Measurements from ENCODE around the gene ASTL.

ASTL gene

GRCh38 chr2:96130483-96130882 is 7.8 kb downstream of the ASTL start:
- DNase-seq (ENCODE audit: low read depth, low spot score): no peak

- no peak for DNase-seq (ENCODE audit: low read depth, low spot score)
Observed at GRCh38 chr2:96129528-96130120, 8.7 kb downstream of the ASTL start.

GRCh38 chr2:96128456-96128855 is 9.8 kb downstream of the ASTL start:
- DNase-seq (ENCODE audit: low read depth, low spot score): no peak

- DNase-seq (ENCODE audit: low read depth, low spot score): no peak
Observed at GRCh38 chr2:96124406-96125265, 13.7 kb downstream of the ASTL start.

GRCh38 chr2:96123936-96124335 is 14.4 kb downstream of the ASTL start:
- DNase-seq (ENCODE audit: low read depth, low spot score): no peak

- DNase-seq (ENCODE audit: low read depth, low spot score): no peak
Observed at GRCh38 chr2:96123290-96123689, 15.0 kb downstream of the ASTL start.

- DNase-seq (ENCODE audit: low read depth, low spot score): no peak
Observed at GRCh38 chr2:96122391-96122790, 15.9 kb downstream of the ASTL start.

- no peak for DNase-seq (ENCODE audit: low read depth, low spot score)
Observed at GRCh38 chr2:96121414-96121813, 16.9 kb downstream of the ASTL start.

GRCh38 chr2:96120991-96121390 is 17.3 kb downstream of the ASTL start:
- DNase-seq (ENCODE audit: low read depth, low spot score): no peak

GRCh38 chr2:96120091-96120720 is 18.1 kb downstream of the ASTL start:
- DNase-seq (ENCODE audit: low read depth, low spot score): no peak

- no peak for DNase-seq (ENCODE audit: low read depth, low spot score)
Observed at GRCh38 chr2:96119389-96119751, 18.9 kb downstream of the ASTL start.

- no peak for DNase-seq (ENCODE audit: low read depth, low spot score)
Observed at GRCh38 chr2:96118698-96119388, 19.5 kb downstream of the ASTL start.

GRCh38 chr2:96117701-96118588 is 20.4 kb downstream of the ASTL start:
- no peak for DNase-seq (ENCODE audit: low read depth, low spot score)

GRCh38 chr2:96116879-96117533 is 21.3 kb downstream of the ASTL start:
- DNase-seq (ENCODE audit: low read depth, low spot score): no peak

- no peak for DNase-seq (ENCODE audit: low read depth, low spot score)
Observed at GRCh38 chr2:96116424-96116878, 21.9 kb downstream of the ASTL start, which contains the start of gene ADRA2B. Gene ADRA2B, minus strand, starts transcription at chr2:96116571. Its CDS starts 422 bp downstream, at chr2:96116149.

GRCh38 chr2:96115631-96116423 is 22.5 kb downstream of the ASTL start:
- no peak for DNase-seq (ENCODE audit: low read depth, low spot score)

- DNase-seq (ENCODE audit: low read depth, low spot score): no peak
Observed at GRCh38 chr2:96114903-96115581, 23.3 kb downstream of the ASTL start.

GRCh38 chr2:96114546-96114902 is 23.8 kb downstream of the ASTL start:
- no peak for DNase-seq (ENCODE audit: low read depth, low spot score)

- no peak for DNase-seq (ENCODE audit: low read depth, low spot score)
Observed at GRCh38 chr2:96113951-96114350, 24.4 kb downstream of the ASTL start.

Measured in brain pericyte (primary cell).